GM23248 (cell line): ENCODE measurements around the gene COG5. TPM values are rescaled to one million over a fixed set of nuclear protein-coding genes. Genes with fewer than 3 reads are reported as not detected.

Source experiments
- DNase-seq: peaks from one replicate; pipeline ENCODE4 v3.0.0-alpha.2; 2015
- H2AFZ ChIP-seq: fragments of 200-600 bp; sonication (generic); 2 replicates; pipeline ENCODE4 v1.6.1; 2016; ENCODE audit warnings: antibody characterized with exemption
- H3F3A ChIP-seq: fragments of 200-600 bp; sonication (generic); 2 replicates; pipeline ENCODE4 v1.6.1; 2016; ENCODE audit warnings: mild to moderate bottlenecking, antibody characterized with exemption, mixed run types; ENCODE audit not compliant: insufficient read depth
- H3K27ac ChIP-seq: fragments of 200-600 bp; sonication (generic); 2 replicates; pipeline ENCODE4 v1.5.1; 2016; ENCODE audit warnings: mild to moderate bottlenecking
- H3K27me3 ChIP-seq: fragments of 200-600 bp; sonication (generic); replicated peaks from 2 replicates; pipeline ENCODE4 v1.6.1; 2016; ENCODE audit warnings: mild to moderate bottlenecking; ENCODE audit not compliant: insufficient read depth
- H3K36me3 ChIP-seq: fragments of 200-600 bp; sonication (generic); 2 replicates; pipeline ENCODE4 v1.6.1; 2016; ENCODE audit warnings: low read depth, mild to moderate bottlenecking
- H3K4me1 ChIP-seq: fragments of 200-600 bp; sonication (generic); 2 replicates; pipeline ENCODE4 v1.6.1; 2016; ENCODE audit warnings: mild to moderate bottlenecking; ENCODE audit not compliant: insufficient read depth
- H3K4me2 ChIP-seq: fragments of 200-600 bp; sonication (generic); one replicate; pipeline ENCODE4 v1.6.1; 2016; ENCODE audit warnings: mild to moderate bottlenecking; ENCODE audit not compliant: unreplicated experiment
- H3K4me3 ChIP-seq: fragments of 200-600 bp; sonication (generic); 2 replicates; pipeline ENCODE4 v1.5.1; 2016; ENCODE audit warnings: mild to moderate bottlenecking
- H3K79me2 ChIP-seq: fragments of 200-600 bp; sonication (generic); 2 replicates; pipeline ENCODE4 v1.6.1; 2016; ENCODE audit warnings: mild to moderate bottlenecking; ENCODE audit not compliant: insufficient read depth
- H3K9ac ChIP-seq: fragments of 200-600 bp; sonication (generic); 2 replicates; pipeline ENCODE4 v1.6.1; 2016; ENCODE audit warnings: mild to moderate bottlenecking
- H3K9me2 ChIP-seq: fragments of 200-600 bp; sonication (generic); 2 replicates; pipeline ENCODE4 v1.6.1; 2016; ENCODE audit warnings: mixed run types, mild to moderate bottlenecking, moderate library complexity; ENCODE audit not compliant: insufficient read depth
- H3K9me3 ChIP-seq: fragments of 200-600 bp; sonication (generic); one replicate; pipeline ENCODE4 v1.6.1; 2017; ENCODE audit warnings: low read depth
- H4K20me1 ChIP-seq: fragments of 200-600 bp; sonication (generic); 2 replicates; pipeline ENCODE4 v1.6.0; 2016; ENCODE audit not compliant: insufficient read depth
- EZH2 ChIP-seq: fragments of 200-600 bp; sonication (generic); IDR thresholded peaks from 2 replicates; pipeline ENCODE4 v1.6.1; 2018; ENCODE audit warnings: antibody characterized with exemption, mild to moderate bottlenecking; ENCODE audit not compliant: insufficient read depth, poor library complexity, severe bottlenecking
- EZH2phosphoT487 ChIP-seq: fragments of 200-600 bp; sonication (generic); IDR thresholded peaks from 2 replicates; pipeline ENCODE4 v1.6.1; 2018; ENCODE audit warnings: antibody characterized with exemption, moderate library complexity, mild to moderate bottlenecking, low read depth; ENCODE audit not compliant: insufficient read depth
- WGBS, 2 experiments: methylation state at CpG; one replicate each; pipeline ENCODE4 v1.1.6; 2015 to 2017; ENCODE audit warnings: low lambda C conversion rate in 2 of 2, low coverage in 1 of 2; ENCODE audit errors: missing lambda C conversion rate in 2 of 2; 5-methylcytosine and 5-hydroxymethylcytosine counted together
- in situ Hi-C: fragments of 300-500 bp; cut with MboI; formaldehyde crosslinking; loops from 2 replicates; pipeline ENCODE4 v1.15.0; 2020
- polyA plus RNA-seq: library from polyadenylated mRNA; unstranded; fragments of >200 nt; fragmentation: Nextera tagmentation; extraction: Ambion mirVana; gene quantifications from 2 replicates; pipeline ENCODE4 v1.2.1, GENCODE V29; 2016
- total RNA-seq: library from RNA; depleted of rRNA; stranded (reverse); fragments of >200 nt; shearing (Covaris generic); gene quantifications from 2 replicates; pipeline ENCODE4 v1.2.3, GENCODE V29; 2014

COG5 gene
- total and polyA plus RNA-seq, 2 experiments from 2014 or later, result 20.7 to 26.0 TPM

DNA sequence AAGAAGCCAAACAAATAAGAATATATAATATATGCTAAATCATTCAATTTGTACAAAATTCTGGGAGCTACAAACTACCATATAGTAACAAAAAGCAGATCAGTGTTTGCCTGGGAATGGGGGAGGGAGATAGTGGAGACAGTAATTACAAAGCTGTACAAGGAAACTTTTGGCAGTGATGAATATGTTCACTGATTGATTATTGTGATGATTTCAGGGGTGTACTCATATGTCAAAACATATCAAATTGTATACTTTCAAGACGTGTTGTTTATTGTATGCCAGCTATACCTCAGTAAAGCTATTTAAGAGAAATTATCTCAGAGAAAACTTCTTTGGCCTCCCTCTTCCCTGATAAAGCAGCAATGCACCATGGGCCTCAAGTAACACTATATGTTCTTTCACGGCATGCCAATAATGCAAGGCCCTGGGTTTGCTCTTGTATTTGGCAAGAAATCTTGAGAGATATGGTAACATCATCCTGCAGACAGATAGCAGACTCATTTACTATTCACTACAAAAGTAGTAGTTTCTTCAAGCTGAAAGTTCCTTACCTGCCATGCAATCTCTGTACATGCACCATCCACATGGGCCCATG, 261.4 kb downstream of the COG5 start:
- Histone ChIP-seq H3K36me3 (no peaks in the 10 kb centered on the region), H3K4me1 (no peaks in the 10 kb centered on the region), H3K4me2 (no peak overlapping the region), H3K27ac (no peak overlapping the region), H3K27me3 (no peaks in the 10 kb centered on the region), H3K9me2 (no peaks in the 10 kb centered on the region), H3K79me2 (no peaks in the 10 kb centered on the region), H3K4me3 (no peak overlapping the region), H3F3A (no peaks in the 10 kb centered on the region), H2AFZ (no peak overlapping the region), H3K9ac (no peak overlapping the region), H3K9me3 (no peaks in the 10 kb centered on the region), H4K20me1 (no peaks in the 10 kb centered on the region)
- 92 to 94% methylated on average over 2 of the region's 2 CpGs for WGBS, 2 experiments
- no peak for TF ChIP-seq EZH2phosphoT487
- no peak for TF ChIP-seq EZH2
- DNase-seq, result no peak
- in situ Hi-C loops, result no loop called here

DNA sequence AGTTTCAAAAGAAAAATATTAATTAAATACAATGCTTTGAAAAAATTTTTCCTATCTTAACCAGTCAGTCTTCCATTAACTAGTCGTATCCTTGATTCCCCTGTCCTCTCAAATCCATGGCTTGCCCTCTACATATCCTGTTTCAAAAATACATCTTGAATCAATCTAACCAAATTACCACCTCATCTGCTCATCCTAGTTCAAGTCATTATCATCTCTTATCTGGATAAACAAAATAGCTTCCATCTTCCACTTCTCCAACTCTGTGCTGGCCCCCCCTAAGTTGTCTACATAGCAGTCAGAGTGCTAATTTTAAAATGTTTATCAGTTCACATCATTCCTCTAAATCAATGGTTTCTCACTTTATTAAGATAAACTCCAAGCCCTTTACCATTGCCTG, 269.5 kb downstream of the COG5 start:
- Histone ChIP-seq H3K27me3 (no peaks in the 10 kb centered on the region), H3K4me1 (no peaks in the 10 kb centered on the region), H3F3A (no peaks in the 10 kb centered on the region), H4K20me1 (no peaks in the 10 kb centered on the region), H2AFZ (no peak overlapping the region), H3K27ac (no peak overlapping the region), H3K9ac (no peak overlapping the region), H3K9me2 (no peaks in the 10 kb centered on the region), H3K79me2 (no peaks in the 10 kb centered on the region), H3K4me3 (no peak overlapping the region), H3K9me3 (no peaks in the 10 kb centered on the region), H3K4me2 (no peak overlapping the region), H3K36me3 (no peaks in the 10 kb centered on the region)
- DNase-seq, result no peak
- WGBS, 2 experiments, result 95 to 96% methylated on average over 1 of the region's 1 CpG
- in situ Hi-C loops, result no loop called here
- TF ChIP-seq EZH2phosphoT487 (no peak), EZH2 (no peak)

DNA sequence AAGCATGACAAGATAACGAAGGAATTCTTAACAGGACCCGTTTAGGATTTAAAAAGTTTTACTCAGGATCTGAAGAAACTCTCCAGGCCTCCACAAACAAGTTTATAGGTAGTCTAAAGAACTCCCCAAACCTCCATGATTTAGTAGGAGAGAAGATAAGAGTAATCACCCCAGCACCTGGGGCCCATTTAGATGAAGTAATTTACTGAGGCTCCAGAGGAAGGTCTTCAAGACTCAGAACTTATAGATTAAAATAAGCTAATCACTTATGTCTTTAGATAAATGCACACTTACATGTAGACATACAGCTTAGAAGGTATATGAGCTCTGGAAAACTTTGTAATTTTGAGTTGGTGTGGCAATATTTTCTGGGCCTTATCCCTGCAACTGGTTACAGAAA, 271.1 kb downstream of the COG5 start:
- Histone ChIP-seq H3K27me3 (no peaks in the 10 kb centered on the region), H3F3A (no peaks in the 10 kb centered on the region), H3K79me2 (no peaks in the 10 kb centered on the region), H2AFZ (no peak overlapping the region), H3K9me3 (no peaks in the 10 kb centered on the region), H3K4me3 (no peak overlapping the region), H3K4me2 (no peak overlapping the region), H3K36me3 (no peaks in the 10 kb centered on the region), H3K9ac (no peak overlapping the region), H4K20me1 (no peaks in the 10 kb centered on the region), H3K9me2 (no peaks in the 10 kb centered on the region), H3K27ac (no peak overlapping the region), H3K4me1 (no peaks in the 10 kb centered on the region)
- in situ Hi-C loops, result no loop called here
- 52 to 55% methylated on average over 2 of the region's 2 CpGs for WGBS, 2 experiments
- DNase-seq, result no peak
- no peak for TF ChIP-seq EZH2phosphoT487
- TF ChIP-seq EZH2, result no peak

DNA sequence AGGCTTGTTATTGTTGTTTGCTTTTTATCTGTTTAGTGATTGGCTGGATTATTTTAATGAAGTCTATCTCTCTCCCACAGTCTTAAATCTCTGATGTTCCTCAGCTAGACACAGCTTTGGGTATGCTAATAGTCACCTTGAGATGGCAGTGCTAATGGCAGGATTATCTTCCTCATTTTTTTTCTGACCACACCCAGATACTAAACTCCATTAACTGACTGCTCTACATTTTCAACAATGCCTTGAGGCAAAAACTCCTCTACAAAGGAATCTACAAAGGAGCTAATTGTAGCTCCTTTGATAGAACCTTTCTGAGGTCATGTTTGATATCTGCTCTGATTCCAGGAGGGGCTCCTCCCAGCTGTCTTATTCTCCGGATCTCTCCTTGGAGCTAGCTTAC, 272.3 kb downstream of the COG5 start:
- H3K9me3 ChIP-seq, result no peaks in the 10 kb centered on the region
- in situ Hi-C loops, result no loop called here
- no peaks in the 10 kb centered on the region for H3K4me1 ChIP-seq
- no peak overlapping the region for H3K4me2 ChIP-seq
- H3K79me2 ChIP-seq, result no peaks in the 10 kb centered on the region
- no peak overlapping the region for H2AFZ ChIP-seq
- no peak overlapping the region for H3K9ac ChIP-seq
- no peaks in the 10 kb centered on the region for H3K9me2 ChIP-seq
- no peaks in the 10 kb centered on the region for H3K27me3 ChIP-seq
- H3K4me3 ChIP-seq, result no peak overlapping the region
- H3F3A ChIP-seq, result no peaks in the 10 kb centered on the region
- H3K36me3 ChIP-seq, result no peaks in the 10 kb centered on the region
- no peak for DNase-seq
- H3K27ac ChIP-seq, result no peak overlapping the region
- WGBS, 2 experiments, result 94 to 100% methylated on average over 1 of the region's 1 CpG
- H4K20me1 ChIP-seq, result no peaks in the 10 kb centered on the region
- TF ChIP-seq EZH2phosphoT487, result no peak
- TF ChIP-seq EZH2, result no peak
